ENCODE measurements around the gene MAML2.

MAML2 gene

DNA sequence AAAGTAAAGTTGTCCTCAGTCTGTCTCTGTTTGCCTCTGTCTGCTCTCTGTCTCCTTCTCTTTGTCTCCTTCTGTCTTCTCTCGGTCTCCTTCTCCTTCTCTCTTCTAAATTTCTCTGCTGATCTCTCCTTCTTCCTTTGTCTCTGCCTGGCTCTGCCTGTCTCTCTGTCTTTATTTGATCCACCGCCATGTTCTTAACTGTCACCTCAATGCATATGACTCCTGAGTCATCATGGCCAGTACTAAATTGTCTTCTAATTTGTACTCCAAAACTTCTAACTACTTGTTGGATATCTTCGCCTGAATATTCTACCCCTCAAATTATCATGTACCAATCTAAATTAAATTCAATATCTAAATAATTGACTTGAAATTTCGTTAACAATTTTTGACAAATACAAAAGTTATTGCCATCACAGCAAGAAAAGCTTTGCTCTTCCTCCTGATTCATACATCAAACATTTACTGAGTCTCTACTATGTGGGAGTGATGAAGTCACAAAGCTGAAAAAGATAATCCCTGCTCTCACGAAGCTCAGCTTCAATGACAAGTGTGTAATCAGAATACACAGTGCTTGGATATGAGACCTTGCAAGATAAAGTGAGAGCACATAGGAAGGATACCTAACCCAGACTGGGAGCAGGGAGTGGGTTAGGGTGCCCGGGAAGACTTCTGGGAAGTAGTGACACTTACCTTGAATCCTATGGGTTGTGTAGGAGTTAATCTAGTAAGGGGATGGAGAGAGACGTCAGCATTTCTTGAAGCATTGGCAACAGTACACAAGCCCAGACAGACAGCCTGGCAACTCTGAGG, 193.0 kb downstream of the MAML2 start:
- peak; percentile 69 for DNase-seq (ENCODE audit: low read depth, low spot score)
- TF ChIP-seq, protein P1, sequence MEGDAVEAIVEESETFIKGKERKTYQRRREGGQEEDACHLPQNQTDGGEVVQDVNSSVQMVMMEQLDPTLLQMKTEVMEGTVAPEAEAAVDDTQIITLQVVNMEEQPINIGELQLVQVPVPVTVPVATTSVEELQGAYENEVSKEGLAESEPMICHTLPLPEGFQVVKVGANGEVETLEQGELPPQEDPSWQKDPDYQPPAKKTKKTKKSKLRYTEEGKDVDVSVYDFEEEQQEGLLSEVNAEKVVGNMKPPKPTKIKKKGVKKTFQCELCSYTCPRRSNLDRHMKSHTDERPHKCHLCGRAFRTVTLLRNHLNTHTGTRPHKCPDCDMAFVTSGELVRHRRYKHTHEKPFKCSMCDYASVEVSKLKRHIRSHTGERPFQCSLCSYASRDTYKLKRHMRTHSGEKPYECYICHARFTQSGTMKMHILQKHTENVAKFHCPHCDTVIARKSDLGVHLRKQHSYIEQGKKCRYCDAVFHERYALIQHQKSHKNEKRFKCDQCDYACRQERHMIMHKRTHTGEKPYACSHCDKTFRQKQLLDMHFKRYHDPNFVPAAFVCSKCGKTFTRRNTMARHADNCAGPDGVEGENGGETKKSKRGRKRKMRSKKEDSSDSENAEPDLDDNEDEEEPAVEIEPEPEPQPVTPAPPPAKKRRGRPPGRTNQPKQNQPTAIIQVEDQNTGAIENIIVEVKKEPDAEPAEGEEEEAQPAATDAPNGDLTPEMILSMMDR (IDR thresholded peaks at IDR 0.05; ENCODE audit: low read depth, low read length), result no peak
- in situ Hi-C loops (cut with HindIII; ENCODE audit: low sequenced_read_pairs), result no loop called here
- H3K4me3 ChIP-seq (ENCODE audit: low read depth, low read length), result no peak overlapping the region

DNA sequence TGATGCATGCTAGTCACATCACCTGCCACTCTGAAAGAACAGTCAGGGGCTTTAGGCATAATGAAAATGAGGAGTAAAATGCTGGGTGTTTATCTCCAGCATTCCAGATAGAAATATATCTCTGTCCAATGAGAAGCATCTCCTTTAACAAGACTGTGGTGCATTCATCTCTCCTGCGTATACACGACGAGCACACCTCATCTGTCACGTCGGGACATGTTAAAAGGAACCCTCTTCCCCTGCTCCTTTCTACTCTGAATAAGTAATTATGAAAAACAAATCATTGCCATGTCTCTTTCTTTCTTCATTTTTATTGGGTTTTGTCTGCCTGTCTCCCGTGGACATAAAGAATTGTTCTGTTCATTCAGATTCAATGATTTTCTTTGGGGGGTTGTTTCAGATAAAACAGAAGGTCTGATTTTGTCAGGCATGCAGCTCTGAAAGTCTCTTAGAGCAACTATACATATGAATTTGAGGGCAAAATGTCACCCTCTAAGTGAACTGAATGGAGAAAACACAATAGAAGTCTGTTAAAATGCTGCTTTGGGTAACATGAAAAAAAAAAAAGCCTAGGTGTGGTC, 195.0 kb downstream of the MAML2 start:
- H3K4me3 ChIP-seq (ENCODE audit: low read depth, low read length), result no peak overlapping the region
- no peak for DNase-seq (ENCODE audit: low read depth, low spot score)
- in situ Hi-C loops (cut with HindIII; ENCODE audit: low sequenced_read_pairs), result no loop called here
- TF ChIP-seq, protein P1 (IDR thresholded peaks at IDR 0.05; ENCODE audit: low read depth, low read length), result no peak

DNA sequence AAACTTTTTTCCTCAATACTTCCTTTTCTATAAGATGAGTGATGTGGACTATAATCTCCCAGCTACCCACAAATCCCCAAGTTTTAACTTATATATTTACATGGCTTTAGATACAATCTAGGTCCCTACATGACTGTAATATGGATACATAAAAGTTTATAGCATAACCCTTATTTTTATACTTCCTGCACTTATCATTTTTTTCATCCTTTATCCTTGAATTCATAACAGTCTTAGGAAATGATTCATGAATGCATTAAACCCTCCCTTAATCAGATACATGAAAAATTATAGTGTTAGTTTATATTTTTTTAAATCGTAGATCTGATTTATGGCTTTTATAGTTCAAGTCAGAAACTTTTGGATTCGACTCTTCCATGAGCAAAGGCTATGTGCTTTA, 195.8 kb downstream of the MAML2 start:
- in situ Hi-C loops (cut with HindIII; ENCODE audit: low sequenced_read_pairs), result no loop called here
- no peak for DNase-seq (ENCODE audit: low read depth, low spot score)
- TF ChIP-seq, protein P1 (IDR thresholded peaks at IDR 0.05; ENCODE audit: low read depth, low read length), result no peak
- H3K4me3 ChIP-seq (ENCODE audit: low read depth, low read length), result no peak overlapping the region

DNA sequence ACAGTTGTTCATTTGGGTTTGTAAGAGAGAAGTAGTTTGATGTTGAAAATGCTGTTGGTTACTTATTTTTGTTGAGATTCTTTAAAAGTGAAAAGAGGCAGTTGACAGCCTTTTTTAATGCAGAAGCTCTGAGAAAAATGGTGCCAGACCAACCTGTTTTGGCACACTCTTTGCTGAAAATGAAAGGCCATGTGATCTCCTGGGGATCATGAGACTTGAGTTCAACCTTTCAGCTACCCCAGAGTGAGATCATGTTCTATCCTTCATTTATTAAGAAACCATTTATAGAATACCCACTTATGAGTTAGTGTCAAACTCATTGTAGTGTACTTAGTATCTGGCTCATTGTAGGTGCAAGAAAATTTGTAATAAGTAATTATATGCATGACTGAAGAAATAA, 196.2 kb downstream of the MAML2 start:
- in situ Hi-C loops (cut with HindIII; ENCODE audit: low sequenced_read_pairs), result no loop called here
- TF ChIP-seq, protein P1 (IDR thresholded peaks at IDR 0.05; ENCODE audit: low read depth, low read length), result no peak
- H3K4me3 ChIP-seq (ENCODE audit: low read depth, low read length), result no peak overlapping the region
- no peak for DNase-seq (ENCODE audit: low read depth, low spot score)

DNA sequence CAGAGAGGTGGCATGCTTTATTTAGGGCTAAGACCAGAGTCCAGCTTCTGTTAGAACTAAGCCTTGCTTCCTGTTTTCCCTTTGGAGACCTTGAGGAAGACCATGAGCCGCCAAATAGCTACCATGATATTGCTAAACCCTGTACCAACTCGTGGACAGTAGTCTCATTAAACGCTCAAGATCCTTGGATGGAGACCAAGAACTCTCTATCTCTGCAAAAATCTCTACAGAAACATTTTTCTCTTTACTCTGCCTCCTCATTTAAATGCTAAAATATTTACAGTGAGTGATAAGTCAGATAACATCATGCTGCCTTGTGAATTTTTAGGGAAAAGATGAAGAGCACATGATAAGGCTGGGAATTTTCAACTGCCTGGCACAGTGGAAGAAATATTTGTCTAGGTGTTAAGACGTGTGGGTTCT, 197.8 kb downstream of the MAML2 start:
- DNase-seq (ENCODE audit: low read depth, low spot score), result no peak
- TF ChIP-seq, protein P1 (IDR thresholded peaks at IDR 0.05; ENCODE audit: low read depth, low read length), result no peak
- in situ Hi-C loops (cut with HindIII; ENCODE audit: low sequenced_read_pairs), result no loop called here

DNA sequence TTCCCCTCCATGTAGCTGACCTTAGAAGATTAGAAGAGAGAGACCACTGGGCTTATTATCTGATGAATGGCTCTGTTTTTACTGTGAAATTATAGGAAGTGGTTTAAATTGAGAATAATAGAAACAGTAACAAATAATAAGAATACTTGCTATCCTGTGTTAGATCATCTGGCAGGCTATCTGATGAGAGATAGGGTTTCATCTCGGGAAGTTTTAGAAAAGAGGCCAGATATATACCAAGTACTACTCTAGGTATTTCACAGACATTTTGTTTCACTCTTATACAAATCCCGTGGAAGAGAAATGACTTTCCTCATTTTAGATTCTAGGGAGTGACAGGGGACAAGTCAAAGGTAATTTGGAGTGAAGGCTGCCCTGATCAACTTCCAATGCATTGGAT, 198.4 kb downstream of the MAML2 start:
- TF ChIP-seq, protein P1 (IDR thresholded peaks at IDR 0.05; ENCODE audit: low read depth, low read length), result no peak
- DNase-seq (ENCODE audit: low read depth, low spot score), result no peak
- in situ Hi-C loops (cut with HindIII; ENCODE audit: low sequenced_read_pairs), result no loop called here
- no peak overlapping the region for H3K4me3 ChIP-seq (ENCODE audit: low read depth, low read length)

More for the DNA sequence above, 197.8 kb downstream of the MAML2 start:
- H3K4me3 ChIP-seq (ENCODE audit: low read depth, low read length), result no peak overlapping the region

All from astrocyte of the spinal cord (primary cell).